ENCODE results near the gene TM4SF20. TPM values are rescaled to one million over a fixed set of nuclear protein-coding genes. Genes with fewer than 3 reads are reported as not detected.

Gene TM4SF20
- total and polyA plus RNA-seq, 7 donors, result 1.5 to 8.4 (median 2.3) TPM; not detected in 4

DNA sequence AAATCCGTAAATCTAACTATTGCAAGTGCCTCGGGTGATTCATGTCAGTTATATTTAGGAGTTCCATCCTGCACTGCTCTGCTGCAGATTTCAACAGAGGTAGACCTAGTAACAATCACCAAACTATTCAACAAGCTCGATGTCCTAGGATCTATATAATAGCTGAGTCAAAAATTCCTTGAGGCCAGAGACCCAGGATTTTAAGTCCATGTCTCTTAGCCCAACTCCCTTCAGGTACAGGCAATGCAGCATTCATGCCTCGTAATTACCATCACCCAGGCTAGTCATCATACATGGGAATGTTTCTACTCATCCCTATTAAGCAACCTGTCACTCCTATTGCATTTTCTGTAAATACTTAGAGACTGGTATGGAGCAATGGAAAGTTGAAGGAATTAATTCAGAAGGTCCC is 729 bp downstream of the TM4SF20 start:
- Histone ChIP-seq H3K27me3 (peaks cover 0 to 3% (median 0%) of the 10 kb centered on the region in 3 donors), H3K4me1 (no peaks in the 10 kb centered on the region), H3K27ac (no peak overlapping the region), H3K36me3 (no peaks in the 10 kb centered on the region), H3K9me3 (no peaks in the 10 kb centered on the region), H3K4me3 (no peak overlapping the region)
- 84 to 89% methylated on average over 4 of the region's 4 CpGs for WGBS, 2 donors
- DNase-seq, result no peak
- intact Hi-C loops (cut with DNase I), result no loop called here
- TF ChIP-seq EP300 (IDR thresholded peaks at IDR 0.05) (no peak), POLR2AphosphoS5 (IDR thresholded peaks at IDR 0.05) (no peak), POLR2A (IDR thresholded peaks at IDR 0.05) (no peak)
- TF ChIP-seq, protein P1, sequence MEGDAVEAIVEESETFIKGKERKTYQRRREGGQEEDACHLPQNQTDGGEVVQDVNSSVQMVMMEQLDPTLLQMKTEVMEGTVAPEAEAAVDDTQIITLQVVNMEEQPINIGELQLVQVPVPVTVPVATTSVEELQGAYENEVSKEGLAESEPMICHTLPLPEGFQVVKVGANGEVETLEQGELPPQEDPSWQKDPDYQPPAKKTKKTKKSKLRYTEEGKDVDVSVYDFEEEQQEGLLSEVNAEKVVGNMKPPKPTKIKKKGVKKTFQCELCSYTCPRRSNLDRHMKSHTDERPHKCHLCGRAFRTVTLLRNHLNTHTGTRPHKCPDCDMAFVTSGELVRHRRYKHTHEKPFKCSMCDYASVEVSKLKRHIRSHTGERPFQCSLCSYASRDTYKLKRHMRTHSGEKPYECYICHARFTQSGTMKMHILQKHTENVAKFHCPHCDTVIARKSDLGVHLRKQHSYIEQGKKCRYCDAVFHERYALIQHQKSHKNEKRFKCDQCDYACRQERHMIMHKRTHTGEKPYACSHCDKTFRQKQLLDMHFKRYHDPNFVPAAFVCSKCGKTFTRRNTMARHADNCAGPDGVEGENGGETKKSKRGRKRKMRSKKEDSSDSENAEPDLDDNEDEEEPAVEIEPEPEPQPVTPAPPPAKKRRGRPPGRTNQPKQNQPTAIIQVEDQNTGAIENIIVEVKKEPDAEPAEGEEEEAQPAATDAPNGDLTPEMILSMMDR (IDR thresholded peaks at IDR 0.05), result no peak

DNA sequence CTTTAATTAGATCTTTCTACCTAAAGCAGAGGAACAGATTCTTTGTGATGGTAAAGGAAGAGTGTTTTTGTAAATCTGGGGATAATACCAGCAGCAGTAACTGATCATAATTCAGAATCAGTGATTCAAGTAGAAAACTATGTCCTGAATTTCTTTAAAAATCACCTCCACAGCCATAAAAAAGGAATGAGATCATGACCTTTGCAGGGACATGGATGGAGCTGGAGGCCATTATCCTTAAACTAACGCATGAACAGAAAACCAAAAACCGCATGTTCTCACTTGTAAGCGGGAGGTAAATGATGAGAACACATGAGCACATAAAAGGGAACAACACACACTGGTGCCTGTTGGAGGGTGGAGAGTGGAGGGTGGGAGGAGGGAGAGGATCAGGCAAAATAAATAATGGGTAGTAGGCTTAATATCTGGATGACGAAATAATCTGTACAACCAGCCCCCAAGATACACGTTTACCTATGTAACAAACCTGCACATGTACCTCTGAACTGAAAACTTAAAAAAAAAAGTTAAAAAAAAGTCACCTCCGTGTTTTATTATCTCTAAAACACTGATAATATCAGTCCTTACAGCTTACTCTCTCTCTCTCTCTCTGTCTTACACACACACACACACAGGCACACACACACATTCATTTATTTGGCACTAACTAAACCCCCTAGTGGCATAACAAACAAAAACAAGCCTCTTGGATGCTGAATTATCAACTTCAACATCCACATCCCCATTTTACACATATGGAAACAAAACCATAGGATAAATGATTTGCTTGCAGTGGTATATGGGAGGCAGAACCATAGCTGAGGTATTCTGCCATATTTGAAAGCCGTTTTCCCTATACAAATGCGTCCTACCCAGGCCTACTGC is 1.4 kb downstream of the TM4SF20 start:
- no peak for DNase-seq
- H3K4me3 ChIP-seq, result no peak overlapping the region
- H3K27me3 ChIP-seq, result peaks cover 0 to 3% (median 0%) of the 10 kb centered on the region in 3 donors
- 80 to 82% methylated on average over 8 of the region's 8 CpGs for WGBS, 2 donors
- H3K9me3 ChIP-seq, result no peaks in the 10 kb centered on the region
- H3K36me3 ChIP-seq, result no peaks in the 10 kb centered on the region
- no peak for TF ChIP-seq EP300 (IDR thresholded peaks at IDR 0.05)
- no peak for TF ChIP-seq POLR2A (IDR thresholded peaks at IDR 0.05)
- TF ChIP-seq, protein P1 (IDR thresholded peaks at IDR 0.05), result no peak
- TF ChIP-seq POLR2AphosphoS5 (IDR thresholded peaks at IDR 0.05), result no peak
- no peaks in the 10 kb centered on the region for H3K4me1 ChIP-seq
- intact Hi-C loops (cut with DNase I), result no loop called here
- H3K27ac ChIP-seq, result no peak overlapping the region

DNA sequence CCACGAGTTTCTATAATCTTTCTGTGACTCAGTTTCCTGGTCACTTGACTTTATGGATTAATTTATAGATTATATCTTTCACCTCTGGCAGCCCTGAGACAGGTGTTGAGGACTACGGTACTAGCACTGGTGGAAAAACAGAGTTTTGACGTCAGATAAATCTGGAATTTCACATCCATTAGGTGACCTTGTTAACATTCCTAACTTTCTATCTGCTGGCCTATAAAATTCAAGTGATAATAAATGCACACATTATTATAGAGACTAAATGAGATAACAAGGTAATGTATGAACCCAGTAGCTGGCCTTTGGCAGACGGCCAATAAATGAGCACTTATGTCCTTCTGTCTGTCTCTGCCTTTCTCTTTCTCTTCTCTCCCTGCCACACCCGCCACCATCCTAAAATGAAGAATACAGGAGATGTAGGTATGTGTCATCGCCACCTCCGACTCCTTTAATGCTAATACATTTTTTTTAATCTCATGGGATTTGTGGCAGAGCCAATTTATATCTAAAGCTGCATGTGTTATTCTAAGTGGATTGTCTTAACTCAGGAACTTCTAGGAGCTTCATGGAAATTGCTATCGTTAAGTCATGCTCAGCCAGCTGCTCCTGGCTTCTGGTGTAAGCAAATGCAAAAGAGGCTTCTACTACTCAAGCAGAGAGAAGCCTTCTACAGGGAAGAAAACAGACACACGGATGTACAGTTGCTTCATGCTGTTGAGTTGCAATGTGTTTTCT is 2.3 kb downstream of the TM4SF20 start:
- Histone ChIP-seq H3K27ac (no peak overlapping the region), H3K9me3 (no peaks in the 10 kb centered on the region), H3K36me3 (no peaks in the 10 kb centered on the region), H3K4me1 (no peaks in the 10 kb centered on the region), H3K4me3 (no peak overlapping the region), H3K27me3 (peaks cover 0 to 3% (median 0%) of the 10 kb centered on the region in 3 donors)
- TF ChIP-seq EP300 (IDR thresholded peaks at IDR 0.05), result no peak
- no peak for TF ChIP-seq POLR2A (IDR thresholded peaks at IDR 0.05)
- TF ChIP-seq POLR2AphosphoS5 (IDR thresholded peaks at IDR 0.05), result no peak
- TF ChIP-seq, protein P1 (IDR thresholded peaks at IDR 0.05), result no peak
- DNase-seq, result no peak
- 21 to 60% methylated on average over 9 of the region's 9 CpGs for WGBS, 2 donors
- intact Hi-C loops (cut with DNase I), result no loop called here

DNA sequence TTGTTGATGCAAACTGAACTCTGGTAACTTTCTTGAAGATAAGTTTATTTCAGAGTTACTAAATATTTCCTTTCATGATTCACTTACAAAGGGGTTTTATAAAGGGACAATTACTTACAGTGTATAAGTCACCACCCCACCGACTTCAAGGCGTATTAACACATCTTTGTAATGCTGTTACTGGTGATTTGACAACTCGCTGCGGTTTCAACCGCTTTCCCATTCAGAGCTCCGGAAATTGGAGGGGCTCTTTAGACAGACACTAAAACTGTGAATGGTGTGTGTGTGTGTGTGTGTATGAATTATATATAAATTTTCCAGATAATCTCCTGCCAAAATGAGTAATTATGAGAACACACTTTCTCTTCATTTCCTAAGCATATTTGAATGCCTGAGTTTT is 4.9 kb downstream of the TM4SF20 start:
- H3K27me3 ChIP-seq, result peaks cover 0 to 3% (median 0%) of the 10 kb centered on the region in 3 donors
- H3K4me3 ChIP-seq, result no peak overlapping the region
- no peaks in the 10 kb centered on the region for H3K36me3 ChIP-seq
- intact Hi-C loops (cut with DNase I), result no loop called here
- H3K9me3 ChIP-seq, result no peaks in the 10 kb centered on the region
- H3K4me1 ChIP-seq, result no peaks in the 10 kb centered on the region
- 77 to 90% methylated on average over 6 of the region's 6 CpGs for WGBS, 2 donors
- DNase-seq, result no peak
- TF ChIP-seq, protein P1 (IDR thresholded peaks at IDR 0.05), result no peak
- TF ChIP-seq POLR2A (IDR thresholded peaks at IDR 0.05), result no peak
- TF ChIP-seq EP300 (IDR thresholded peaks at IDR 0.05), result no peak
- TF ChIP-seq POLR2AphosphoS5 (IDR thresholded peaks at IDR 0.05), result no peak
- no peak overlapping the region for H3K27ac ChIP-seq

All from sigmoid colon (tissue), 7 donors.